AG09309 (cell line): ENCODE data around the gene TAF7L.

ENCODE experiments used
- DNase-seq: peaks from one replicate; pipeline ENCODE4 v3.0.0-alpha.2; 2010; ENCODE audit warnings: low read depth
- H3K4me3 ChIP-seq: 2 replicates; pipeline ENCODE4 v1.5.1; 2011; ENCODE audit warnings: mild to moderate bottlenecking, low read depth, low read length, moderate library complexity; ENCODE audit not compliant: control insufficient read depth
- TF ChIP-seq, protein P1 (sequence below): IDR thresholded peaks from 2 replicates; pipeline ENCODE4 v1.5.1; 2011; ENCODE audit warnings: mild to moderate bottlenecking, low read depth, low read length, inconsistent platforms; ENCODE audit not compliant: insufficient read depth, control insufficient read depth; ENCODE audit errors: missing control alignments

Gene TAF7L

DNA sequence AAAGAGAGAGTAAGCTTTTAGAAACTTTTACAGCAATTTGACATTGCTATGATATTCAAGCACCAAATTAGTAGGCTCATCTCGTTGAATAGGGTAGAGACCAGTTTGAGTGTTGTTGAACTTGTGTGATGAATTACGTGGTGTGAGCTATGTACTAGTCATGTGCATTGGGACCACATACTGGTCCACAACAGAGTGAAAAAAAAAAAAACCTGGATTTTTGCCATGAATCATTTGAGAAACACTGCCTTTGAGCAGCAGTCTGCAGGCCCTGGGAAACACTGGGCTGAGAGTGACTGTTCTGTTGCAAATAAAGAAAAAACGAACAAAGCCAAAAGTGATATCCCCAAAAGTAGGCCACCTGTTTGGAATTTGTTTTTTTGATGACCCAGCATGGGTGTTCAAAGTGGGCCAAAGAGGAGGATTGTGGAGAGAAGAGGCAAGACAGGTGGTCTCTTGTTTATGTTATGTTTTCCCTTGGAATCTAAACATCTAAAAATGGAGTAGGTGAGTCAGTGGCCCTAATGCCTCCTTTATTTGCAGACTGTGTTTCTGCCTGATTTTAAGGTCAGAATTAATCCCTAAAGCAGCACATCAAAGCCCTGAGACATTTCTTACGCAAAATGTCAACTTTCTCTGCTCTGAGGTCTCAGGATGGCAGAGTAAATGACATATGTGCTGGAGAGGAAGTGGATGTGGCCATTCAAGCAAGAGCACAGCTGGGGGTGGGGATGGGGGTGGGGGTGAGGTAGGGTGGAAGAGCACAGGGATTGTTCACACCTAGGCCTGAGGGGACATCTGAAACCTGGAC is 33.5 kb downstream of the TAF7L start:
- DNase-seq: no peak
- TF ChIP-seq, protein P1, sequence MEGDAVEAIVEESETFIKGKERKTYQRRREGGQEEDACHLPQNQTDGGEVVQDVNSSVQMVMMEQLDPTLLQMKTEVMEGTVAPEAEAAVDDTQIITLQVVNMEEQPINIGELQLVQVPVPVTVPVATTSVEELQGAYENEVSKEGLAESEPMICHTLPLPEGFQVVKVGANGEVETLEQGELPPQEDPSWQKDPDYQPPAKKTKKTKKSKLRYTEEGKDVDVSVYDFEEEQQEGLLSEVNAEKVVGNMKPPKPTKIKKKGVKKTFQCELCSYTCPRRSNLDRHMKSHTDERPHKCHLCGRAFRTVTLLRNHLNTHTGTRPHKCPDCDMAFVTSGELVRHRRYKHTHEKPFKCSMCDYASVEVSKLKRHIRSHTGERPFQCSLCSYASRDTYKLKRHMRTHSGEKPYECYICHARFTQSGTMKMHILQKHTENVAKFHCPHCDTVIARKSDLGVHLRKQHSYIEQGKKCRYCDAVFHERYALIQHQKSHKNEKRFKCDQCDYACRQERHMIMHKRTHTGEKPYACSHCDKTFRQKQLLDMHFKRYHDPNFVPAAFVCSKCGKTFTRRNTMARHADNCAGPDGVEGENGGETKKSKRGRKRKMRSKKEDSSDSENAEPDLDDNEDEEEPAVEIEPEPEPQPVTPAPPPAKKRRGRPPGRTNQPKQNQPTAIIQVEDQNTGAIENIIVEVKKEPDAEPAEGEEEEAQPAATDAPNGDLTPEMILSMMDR: no peak
- H3K4me3 ChIP-seq: no peak overlapping the region

DNA sequence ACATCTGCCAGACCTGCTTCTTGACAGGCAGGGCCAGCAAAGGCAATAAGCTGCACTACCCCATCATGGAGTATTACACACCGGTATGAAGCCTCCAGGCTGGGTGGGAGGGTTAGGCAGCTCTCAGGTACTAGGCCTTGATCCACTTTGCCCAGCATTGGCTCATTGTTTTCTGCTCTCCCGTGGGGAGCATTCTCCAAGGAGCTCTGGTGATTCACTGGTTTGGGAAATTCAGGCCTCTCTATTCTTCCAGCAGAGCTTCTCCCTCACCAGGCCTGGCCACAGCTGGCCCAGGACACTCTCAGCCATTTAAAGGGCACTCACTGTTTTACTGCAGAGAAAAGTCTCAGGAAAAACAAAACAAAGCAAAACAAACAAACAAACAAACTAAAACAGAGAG is 38.5 kb downstream of the TAF7L start:
- no peak overlapping the region for H3K4me3 ChIP-seq
- no peak for DNase-seq
- TF ChIP-seq, protein P1: no peak

DNA sequence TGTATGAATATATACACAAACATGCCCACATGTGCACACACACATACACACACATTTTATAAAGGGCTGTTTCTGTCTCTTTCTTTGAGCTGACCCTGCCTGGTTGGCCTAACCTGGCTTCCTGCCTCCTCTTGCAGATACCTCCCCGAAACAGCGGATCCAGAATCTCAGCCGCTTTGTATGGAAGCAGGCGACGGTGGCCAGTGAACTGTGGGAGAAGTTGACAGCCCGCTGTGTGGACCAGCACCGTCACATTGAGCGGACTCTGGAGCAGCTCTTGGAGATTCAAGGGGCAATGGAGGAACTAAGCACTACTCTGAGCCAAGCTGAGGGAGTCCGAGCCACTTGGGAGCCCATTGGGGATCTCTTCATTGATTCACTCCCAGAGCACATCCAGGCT is 49.6 kb downstream of the TAF7L start:
- TF ChIP-seq, protein P1: no peak
- DNase-seq: no peak
- no peak overlapping the region for H3K4me3 ChIP-seq

DNA sequence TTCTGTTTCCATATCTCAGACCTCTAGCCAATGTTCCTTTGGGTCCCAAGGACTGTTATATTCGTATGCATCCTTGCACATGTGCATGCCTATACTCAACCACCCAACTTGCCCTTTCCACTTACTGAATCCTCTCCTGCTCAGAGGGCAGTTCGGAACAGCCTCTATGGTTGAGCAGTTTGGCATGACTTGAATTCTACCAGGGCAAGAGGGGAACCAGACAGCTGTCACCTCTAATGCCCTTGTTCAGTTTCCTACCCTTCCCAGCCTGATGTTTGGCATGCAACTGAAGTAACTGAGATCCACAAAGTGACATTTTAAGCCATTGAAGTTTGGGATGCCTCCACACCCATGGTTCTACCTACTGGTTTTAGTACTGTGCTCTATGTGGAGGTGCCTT is 54.1 kb downstream of the TAF7L start:
- no peak for DNase-seq
- TF ChIP-seq, protein P1: no peak
- H3K4me3 ChIP-seq: no peak overlapping the region

DNA sequence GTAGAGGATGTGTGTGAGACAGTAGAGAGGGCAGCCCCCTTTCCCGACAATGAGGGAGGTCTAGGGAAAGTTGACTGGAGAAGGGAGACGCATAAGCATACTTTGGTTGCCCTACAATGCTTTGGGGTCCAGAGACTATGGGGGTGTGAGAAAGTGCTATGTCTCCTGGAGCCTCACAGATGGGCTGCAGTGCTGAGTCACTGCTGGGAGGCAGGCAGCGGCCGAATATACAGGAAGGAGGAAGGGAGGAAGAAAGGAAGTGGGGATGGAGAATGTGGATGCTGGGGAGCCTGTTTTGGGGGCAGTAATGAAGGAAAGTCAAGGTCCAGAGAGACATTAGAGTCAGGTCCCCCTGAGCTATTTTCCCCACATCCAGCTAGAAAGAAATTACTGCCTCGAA is 58.8 kb downstream of the TAF7L start:
- TF ChIP-seq, protein P1: no peak
- H3K4me3 ChIP-seq: no peak overlapping the region
- no peak for DNase-seq

DNA sequence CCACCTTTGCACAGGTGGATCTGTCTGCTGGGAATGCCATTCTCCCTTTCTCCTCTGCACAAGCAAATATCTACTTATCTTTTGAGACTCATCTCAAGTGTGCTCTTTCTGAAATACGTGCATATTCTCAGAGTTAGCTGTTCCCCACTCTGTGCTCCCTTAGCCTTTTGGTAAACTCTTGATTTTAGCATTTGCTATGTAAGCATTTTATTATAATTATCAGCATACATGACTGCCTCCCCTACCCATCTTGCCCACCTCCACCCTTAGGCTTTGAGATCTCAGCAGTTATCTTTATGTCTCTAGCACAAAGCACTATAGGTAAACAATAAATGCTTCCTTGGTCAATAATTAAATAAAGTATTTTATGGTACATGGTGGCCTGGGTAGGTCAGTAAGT is 60.1 kb downstream of the TAF7L start:
- H3K4me3 ChIP-seq: no peak overlapping the region
- no peak for DNase-seq

More for the DNA sequence above, 60.1 kb downstream of the TAF7L start:
- TF ChIP-seq, protein P1: no peak
